K562 (cell line): Measurements from ENCODE around the gene AHI1. TPM values are rescaled to one million over a fixed set of nuclear protein-coding genes. Genes with fewer than 3 reads are reported as not detected.

ENCODE experiments used
- ATAC-seq: fragments of 200-7000 bp; cut with Tn5 transposase; 3 replicates; pipeline ENCODE4 v1.9.1; 2020; ENCODE audit warnings: moderate library complexity
- BruUV-seq: library from RNA; stranded (reverse); fragments of 400-500 nt; replicated peaks from 2 replicates; lab custom pipeline; 2021; lab: Mats Ljungman, UMichigan
- CTCF ChIA-PET: fragments of 300-600 bp; formaldehyde crosslinking; extraction: SDS; loops from one replicate; lab custom pipeline; 2021; ENCODE audit warnings: low intra/inter-chr PET ratio; lab: Yijun Ruan, JAX
- POLR2A ChIA-PET: fragments of 300-600, 350-650 bp; sonication (Branson Sonifier 250); formaldehyde crosslinking; extraction: SDS; loops from one replicate; lab custom pipeline; 2021; ENCODE audit warnings: antibody characterized with exemption, inconsistent platforms; lab: Yijun Ruan, JAX
- DNase-seq, 4 experiments: peaks; one replicate each; pipeline versions ENCODE4 v3.0.0 to v3.0.0-alpha.2; 2011 to 2018; ENCODE audit warnings: low spot score in 3 of 4, mixed read lengths in 3 of 4; ENCODE audit errors: extremely low read depth in 1 of 4
- FAIRE-seq: peaks from 2 replicates; lab custom pipeline; 2011; peaks lifted over from hg19 to GRCh38; lab: Jason Lieb, UNC
- H2AFZ ChIP-seq: 2 replicates; pipeline ENCODE4 v1.6.0; 2011; ENCODE audit warnings: low read depth, low read length, control low read depth, inconsistent platforms
- H3K27ac ChIP-seq: fragments of 200-600 bp; 3 replicates; pipeline ENCODE4 v1.8.0; 2011; ENCODE audit warnings: low read depth, mild to moderate bottlenecking, control low read depth, inconsistent platforms, low read length, moderate library complexity, mixed read lengths; ENCODE audit errors: extremely low read depth
- H3K27me3 ChIP-seq, 2 experiments: fragments of 300-600 bp in 1 of 2; 2 replicates in 1 of 2; 3 replicates in 1 of 2; pipeline versions ENCODE4 v1.6.0 to v1.8.0; 2011; ENCODE audit warnings: inconsistent platforms in 2 of 2, low read length in 2 of 2, mild to moderate bottlenecking in 1 of 2, mixed read lengths in 1 of 2, moderate library complexity in 1 of 2; ENCODE audit not compliant: control insufficient read depth in 2 of 2, insufficient read depth in 2 of 2
- H3K36me3 ChIP-seq: fragments of 300-600 bp; 3 replicates; pipeline ENCODE4 v1.8.0; 2011; ENCODE audit warnings: mild to moderate bottlenecking, low read length, inconsistent platforms; ENCODE audit not compliant: control insufficient read depth, insufficient read depth
- H3K4me1 ChIP-seq, 2 experiments: fragments of 200-600 bp in 1 of 2; replicated peaks in 1 of 2; 2 replicates in 1 of 2; 3 replicates in 1 of 2; pipeline versions ENCODE4 v1.5.1 to v1.8.0; 2011; ENCODE audit warnings: inconsistent platforms in 2 of 2, low read length in 2 of 2, mild to moderate bottlenecking in 1 of 2, mixed read lengths in 1 of 2, moderate library complexity in 1 of 2; ENCODE audit not compliant: control insufficient read depth in 2 of 2, insufficient read depth in 2 of 2
- H3K4me2 ChIP-seq: 2 replicates; pipeline ENCODE4 v1.6.1; 2011; ENCODE audit warnings: low read length, control low read depth, inconsistent platforms, mixed read lengths; ENCODE audit not compliant: insufficient read depth
- H3K4me3 ChIP-seq: fragments of 200-600 bp; sonication (generic), shearing (Covaris generic); 2 replicates; pipeline ENCODE4 v1.5.1; 2016; ENCODE audit warnings: control low read depth, inconsistent platforms
- H3K79me2 ChIP-seq: fragments of 200-600 bp; 3 replicates; pipeline ENCODE4 v1.8.0; 2011; ENCODE audit warnings: low read length, inconsistent platforms; ENCODE audit not compliant: control insufficient read depth, insufficient read depth
- H3K9ac ChIP-seq, 2 experiments: 2 replicates each; pipeline versions ENCODE4 v1.6.0 to v1.6.1; 2011; ENCODE audit warnings: low read depth in 2 of 2, low read length in 2 of 2, control low read depth in 1 of 2, inconsistent platforms in 1 of 2, mild to moderate bottlenecking in 1 of 2, mixed read lengths in 1 of 2; ENCODE audit not compliant: insufficient read depth in 1 of 2
- H3K9me1 ChIP-seq: one replicate; pipeline ENCODE4 v1.6.0; 2011; ENCODE audit warnings: inconsistent platforms, mild to moderate bottlenecking, low read length, moderate library complexity; ENCODE audit not compliant: control insufficient read depth, insufficient read depth
- H3K9me3 ChIP-seq: replicated peaks from 2 replicates; pipeline ENCODE4 v1.5.1; 2011; ENCODE audit warnings: low read depth, low read length, inconsistent platforms; ENCODE audit not compliant: control insufficient read depth, insufficient read depth
- H4K20me1 ChIP-seq: replicated peaks from 2 replicates; pipeline ENCODE4 v1.6.1; 2011; ENCODE audit warnings: low read length, inconsistent platforms, mixed read lengths; ENCODE audit not compliant: control insufficient read depth, insufficient read depth
- BDP1 ChIP-seq: IDR thresholded peaks from 3 replicates; pipeline ENCODE4 v1.6.1; 2011; ENCODE audit not compliant: insufficient read length, insufficient read depth
- CHAMP1 ChIP-seq: fragments of 450-650 bp; IDR thresholded peaks from 2 replicates; pipeline ENCODE4 v1.6.1; 2016; ENCODE audit warnings: mild to moderate bottlenecking
- EP400 ChIP-seq: fragments of 450-650 bp; IDR thresholded peaks from 2 replicates; pipeline ENCODE4 v1.6.1; 2017; ENCODE audit warnings: antibody characterized with exemption, mild to moderate bottlenecking, moderate library complexity
- FOSL1 ChIP-seq: fragments of 200-800 bp; sonication (Bioruptor generic); conservative IDR thresholded peaks from 2 replicates; pipeline ENCODE4 v1.6.1; 2016; ENCODE audit warnings: missing genetic modification characterization, missing compliant biosample characterization
- FOXJ3 ChIP-seq: sonication (generic); formaldehyde crosslinking; IDR thresholded peaks from 2 replicates; pipeline ENCODE4 v1.4.0; 2020; ENCODE audit warnings: mild to moderate bottlenecking, missing genetic modification reagents
- GATAD2B ChIP-seq: fragments of 450-650 bp; IDR thresholded peaks from 2 replicates; pipeline ENCODE4 v1.6.1; 2017; ENCODE audit warnings: mild to moderate bottlenecking, borderline replicate concordance
- ILF3 ChIP-seq: fragments of 450-650 bp; IDR thresholded peaks from 2 replicates; pipeline ENCODE4 v1.6.1; 2018; ENCODE audit warnings: antibody characterized with exemption, mild to moderate bottlenecking, moderate library complexity, borderline replicate concordance
- JUND ChIP-seq, 2 experiments: IDR thresholded peaks; 2 replicates in 1 of 2; 3 replicates in 1 of 2; pipeline ENCODE4 v1.6.1; 2011; ENCODE audit warnings: borderline replicate concordance in 2 of 2, low read depth in 2 of 2, low read length in 2 of 2, improper control_type of control experiment in 1 of 2, missing biosample characterization in 1 of 2, missing genetic modification characterization in 1 of 2, missing genetic modification reagents in 1 of 2
- MBD2 ChIP-seq: sonication (generic); IDR thresholded peaks from 2 replicates; pipeline ENCODE4 v1.6.1; 2016; ENCODE audit warnings: low read depth, borderline replicate concordance
- NFYB ChIP-seq: IDR thresholded peaks from 2 replicates; pipeline ENCODE4 v1.6.1; 2011; ENCODE audit warnings: mild to moderate bottlenecking, moderate library complexity; ENCODE audit not compliant: insufficient read length; ENCODE audit errors: extremely low read depth
- PRMT5 ChIP-seq: sonication (generic); formaldehyde crosslinking; IDR thresholded peaks from 2 replicates; pipeline ENCODE4 v1.5.0; 2020; ENCODE audit warnings: missing genetic modification reagents
- SIRT6 ChIP-seq: IDR thresholded peaks from one replicate; pipeline ENCODE4 v1.6.1; 2012; ENCODE audit warnings: low read depth, mild to moderate bottlenecking, control low read depth, inconsistent platforms, low read length, moderate library complexity
- SMARCA5 ChIP-seq: fragments of 450-650 bp; IDR thresholded peaks from 2 replicates; pipeline ENCODE4 v1.6.1; 2016
- TAF9B ChIP-seq: fragments of 450-650 bp; IDR thresholded peaks from 2 replicates; pipeline ENCODE4 v1.6.1; 2018; ENCODE audit warnings: mild to moderate bottlenecking; ENCODE audit not compliant: partially characterized antibody
- THAP7 ChIP-seq: fragments of 250-450 bp; sonication (Bioruptor Pico); IDR thresholded peaks from 2 replicates; pipeline ENCODE4 v1.5.0; 2021
- TOE1 ChIP-seq, 2 experiments: fragments of 450-650 bp in 1 of 2; sonication (generic) in 1 of 2; formaldehyde crosslinking in 1 of 2; IDR thresholded peaks; 2 replicates each; pipeline versions ENCODE4 v1.7.1 to v1.8.0; 2016 to 2022; ENCODE audit warnings: borderline replicate concordance in 2 of 2, mild to moderate bottlenecking in 2 of 2, antibody characterized with exemption in 1 of 2, inconsistent platforms in 1 of 2, low read depth in 1 of 2, missing genetic modification reagents in 1 of 2, moderate library complexity in 1 of 2
- ZFP36 ChIP-seq: fragments of 150-350 bp; IDR thresholded peaks from 2 replicates; pipeline ENCODE4 v1.6.1; 2018; ENCODE audit warnings: low read length, low read depth; ENCODE audit not compliant: partially characterized antibody
- ZNF23 ChIP-seq: fragments of 250-450 bp; sonication (Bioruptor Pico); IDR thresholded peaks from 2 replicates; pipeline ENCODE4 v1.4.0; 2020; ENCODE audit warnings: mild to moderate bottlenecking
- ZZZ3 ChIP-seq: fragments of 450-650 bp; IDR thresholded peaks from 2 replicates; pipeline ENCODE4 v1.6.1; 2016; ENCODE audit warnings: antibody characterized with exemption, mild to moderate bottlenecking, moderate library complexity
- WGBS: fragments of 100-300 bp; shearing (Covaris generic); methylation state at CpG from one replicate; pipeline ENCODE4 v1.1.6; 2016; ENCODE audit warnings: low coverage, mixed read lengths; ENCODE audit not compliant: insufficient coverage; ENCODE audit errors: missing lambda C conversion rate; 5-methylcytosine and 5-hydroxymethylcytosine counted together
- in situ Hi-C: fragments of 300-500 bp; cut with MboI; formaldehyde crosslinking; loops from 4 replicates; pipeline ENCODE4 v1.15.0; 2018; ENCODE audit warnings: inconsistent platforms, mixed read lengths
- intact Hi-C: fragments of 100-400 bp; cut with micrococcal nuclease; formaldehyde crosslinking; loops from 2 replicates; pipeline ENCODE4 v1.14.2; 2022
- polyA plus RNA-seq, 8 experiments: library from polyadenylated mRNA; depleted of rRNA in 4 of 8; stranded (reverse) in 5 of 8; unstranded in 3 of 8; fragments of >200 nt; fragmentation: Nextera tagmentation in 2 of 8; fragmentation: Illumina TruSeq in 1 of 8; extraction: Ambion mirVana in 2 of 8; extraction: Trizol in 1 of 8; gene quantifications; 2 replicates each; pipeline versions ENCODE4 v1.2.1 to v1.2.3, GENCODE V29; 2011 to 2014; ENCODE audit warnings: inconsistent platforms in 1 of 8, missing spikeins in 1 of 8
- total RNA-seq, 7 experiments: library from RNA; depleted of rRNA in 6 of 7; stranded (reverse); fragments of >200 nt in 6 of 7; fragmentation: Illumina TruSeq in 2 of 7; extraction: Trizol in 2 of 7; gene quantifications; 2 replicates each; pipeline versions ENCODE4 v1.2.1 to v1.2.3, GENCODE V29; 2011 to 2021; ENCODE audit warnings: low replicate concordance in 1 of 7

The AHI1 gene
- total and polyA plus RNA-seq, 9 of the 15 experiments (the other 6 are each of a cell fraction or from before 2014, with no cell fraction given) = 24.7 to 54.9 (median 32.2) TPM

GRCh38 chr6:135438907-135439535 is 58.5 kb downstream of the AHI1 start:
- H3K4me1 ChIP-seq = peaks cover 0 to 8% of the 10 kb centered on the region in 2 experiments; a peak in 3 of 5 replicates
- H2AFZ ChIP-seq = no peak overlapping the region
- in situ Hi-C loops = loop anchor here (25.0 kb wide), 1 partner anchor 1277 kb away; no protein-coding TSS in a partner anchor
- CTCF ChIA-PET = interaction anchor here (0.7 to 2.0 kb wide), 7 partner anchors 294 to 1328 kb away, joined by 3 to 18 read pairs (median 3); no protein-coding TSS in a partner anchor
- H3K4me2 ChIP-seq = no peak overlapping the region
- WGBS = 25% methylated on average over 3 of the region's 3 CpGs
- H3K36me3 ChIP-seq = peaks cover 61% of the 10 kb centered on the region
- no peaks in the 10 kb centered on the region for H3K9me3 ChIP-seq
- no peak overlapping the region for H3K4me3 ChIP-seq
- no peaks in the 10 kb centered on the region for H3K79me2 ChIP-seq
- H3K9ac ChIP-seq = no peak overlapping the region
- no TSS peak for BruUV-seq
- FAIRE-seq (peak; percentile 60), ATAC-seq (peak; percentile 85), DNase-seq (peak; percentile 33 to 66 (median 40))
- no peaks in the 10 kb centered on the region for H4K20me1 ChIP-seq
- POLR2A ChIA-PET = no interaction called here
- H3K27ac ChIP-seq = no peak overlapping the region
- intact Hi-C loops = loop anchor here (1.0 to 10.0 kb wide), 8 partner anchors 222 to 1264 kb away; partner anchors contain the start of gene MYB
- H3K27me3 ChIP-seq = no peaks in the 10 kb centered on the region
- no peaks in the 10 kb centered on the region for H3K9me1 ChIP-seq
- TF ChIP-seq FOXJ3 (CRISPR knock-in tag) = no peak
- 0 out of 2 replicates have a peak, but pooled peaks have one; percentile 15 for TF ChIP-seq SMARCA5
- TF ChIP-seq CHAMP1 = peak; percentile 74
- TF ChIP-seq PRMT5 (CRISPR knock-in tag) = no peak
- TF ChIP-seq GATAD2B = 0 out of 2 replicates have a peak, but pooled peaks have one; percentile 33
- TF ChIP-seq ZFP36 = no peak
- TF ChIP-seq BDP1 = no peak
- TF ChIP-seq ZNF23 (CRISPR knock-in tag) = no peak
- TF ChIP-seq TAF9B = no peak
- no peak for TF ChIP-seq JUND (IDR thresholded peaks at IDR 0.05; ENCODE audit: borderline replicate concordance, low read depth, low read length)
- TF ChIP-seq JUND (tag; IDR thresholded peaks at IDR 0.05; ENCODE audit: borderline replicate concordance, low read depth, low read length) = peak; percentile 36; the same call in 2 of the 3 replicates
- 0 out of 2 replicates have a peak, but pooled peaks have one; percentile 38 for TF ChIP-seq ILF3
- TF ChIP-seq NFYB = no peak
- peak; percentile 72; the same call in 1 of the 2 replicates for TF ChIP-seq ZZZ3
- no peak for TF ChIP-seq THAP7 (CRISPR knock-in tag)
- TF ChIP-seq EP400 = 0 out of 2 replicates have a peak, but pooled peaks have one; percentile 40
- TF ChIP-seq FOSL1 (tag) = 0 out of 2 replicates have a peak, but pooled peaks have one; percentile 44
- peak; percentile 18; the same call in 1 of the 2 replicates for TF ChIP-seq TOE1 (IDR thresholded peaks at IDR 0.05; ENCODE audit: borderline replicate concordance)
- no peak for TF ChIP-seq TOE1 (CRISPR knock-in tag; IDR thresholded peaks at IDR 0.05; ENCODE audit: borderline replicate concordance, low read depth)
- no peak for TF ChIP-seq SIRT6
- TF ChIP-seq MBD2 = no peak
